Neuronal stem cell (in vitro differentiated cells): ENCODE measurements around the gene CRPPA.

Source experiments
- DNase-seq: peaks from one replicate; pipeline ENCODE4 v3.0.0-alpha.2; 2013; ENCODE audit warnings: low spot score
- H2AFZ ChIP-seq: one replicate; pipeline ENCODE4 v1.6.1; 2013; ENCODE audit warnings: mild to moderate bottlenecking, low read length, inconsistent platforms
- H2AK5ac ChIP-seq: 2 replicates; pipeline ENCODE4 v1.6.1; 2013; ENCODE audit warnings: low read depth, mild to moderate bottlenecking, inconsistent platforms, low read length, moderate library complexity, mixed read lengths
- H2BK120ac ChIP-seq: 2 replicates; pipeline ENCODE4 v1.6.1; 2013; ENCODE audit warnings: low read depth, mild to moderate bottlenecking, inconsistent platforms, low read length, moderate library complexity, mixed read lengths
- H2BK12ac ChIP-seq: one replicate; pipeline ENCODE4 v1.6.1; 2013; ENCODE audit warnings: low read length, inconsistent platforms
- H2BK15ac ChIP-seq: 2 replicates; pipeline ENCODE4 v1.6.1; 2013; ENCODE audit warnings: mild to moderate bottlenecking, low read length, inconsistent platforms, mixed read lengths
- H2BK5ac ChIP-seq: one replicate; pipeline ENCODE4 v1.6.1; 2013; ENCODE audit warnings: inconsistent platforms, mild to moderate bottlenecking, low read length, moderate library complexity
- H3K14ac ChIP-seq: one replicate; pipeline ENCODE4 v1.6.1; 2013; ENCODE audit warnings: low read length, inconsistent platforms
- H3K18ac ChIP-seq: 2 replicates; pipeline ENCODE4 v1.6.1; 2013; ENCODE audit warnings: low read length, inconsistent platforms
- H3K23ac ChIP-seq: 2 replicates; pipeline ENCODE4 v1.6.1; 2013; ENCODE audit warnings: low read depth, mild to moderate bottlenecking, mixed read lengths, low read length, inconsistent platforms; ENCODE audit not compliant: poor library complexity
- H3K27ac ChIP-seq: replicated peaks from 3 replicates; pipeline ENCODE4 v1.5.1; 2013; ENCODE audit warnings: low read length, inconsistent platforms
- H3K27me3 ChIP-seq, 3 experiments: 2 replicates each; pipeline ENCODE4 v1.6.1; 2013; ENCODE audit warnings: low read length in 3 of 3, mild to moderate bottlenecking in 2 of 3, inconsistent platforms in 1 of 3, low read depth in 1 of 3, mixed read lengths in 1 of 3, moderate library complexity in 1 of 3; ENCODE audit not compliant: control insufficient read depth in 3 of 3, insufficient read depth in 3 of 3
- H3K36me3 ChIP-seq, 2 donors: replicated peaks in 1 of 2; 2 replicates each; pipeline ENCODE4 v1.6.1; 2013; ENCODE audit warnings: low read length in 2 of 2; ENCODE audit not compliant: control insufficient read depth in 2 of 2, insufficient read depth in 2 of 2
- H3K4ac ChIP-seq: 2 replicates; pipeline ENCODE4 v1.6.1; 2013; ENCODE audit warnings: inconsistent platforms, mild to moderate bottlenecking, low read length, moderate library complexity
- H3K4me1 ChIP-seq, 2 donors: 1 replicate in 1 of 2; 2 replicates in 1 of 2; pipeline ENCODE4 v1.6.1; 2013; ENCODE audit warnings: low read length in 2 of 2, low read depth in 1 of 2; ENCODE audit not compliant: control insufficient read depth in 2 of 2, insufficient read depth in 1 of 2
- H3K4me2 ChIP-seq: one replicate; pipeline ENCODE4 v1.6.1; 2013; ENCODE audit warnings: mild to moderate bottlenecking, low read length, inconsistent platforms; ENCODE audit not compliant: insufficient read depth, poor library complexity, severe bottlenecking
- H3K4me3 ChIP-seq, 2 donors: 2 replicates each; pipeline ENCODE4 v1.5.1; 2013; ENCODE audit warnings: low read length in 2 of 2, mild to moderate bottlenecking in 2 of 2, inconsistent platforms in 1 of 2, moderate library complexity in 1 of 2
- H3K79me1 ChIP-seq: one replicate; pipeline ENCODE4 v1.6.1; 2013; ENCODE audit warnings: low read depth, mild to moderate bottlenecking, inconsistent platforms, low read length, moderate library complexity
- H3K9ac ChIP-seq: one replicate; pipeline ENCODE4 v1.6.1; 2013; ENCODE audit warnings: mild to moderate bottlenecking, low read depth, low read length, inconsistent platforms; ENCODE audit not compliant: poor library complexity
- H3K9me3 ChIP-seq, 2 donors: replicated peaks in 1 of 2; 2 replicates each; pipeline versions ENCODE3 to v1.6.1; 2013; ENCODE audit warnings: low read length in 2 of 2, mild to moderate bottlenecking in 2 of 2, inconsistent platforms in 1 of 2, low read depth in 1 of 2, mixed read lengths in 1 of 2, moderate library complexity in 1 of 2; ENCODE audit not compliant: control insufficient read depth in 2 of 2, insufficient read depth in 1 of 2
- H4K8ac ChIP-seq: one replicate; pipeline ENCODE4 v1.6.1; 2013; ENCODE audit warnings: low read depth, mild to moderate bottlenecking, inconsistent platforms, low read length, moderate library complexity
- H4K91ac ChIP-seq: one replicate; pipeline ENCODE4 v1.6.1; 2013; ENCODE audit warnings: low read length, low read depth, mild to moderate bottlenecking, inconsistent platforms; ENCODE audit not compliant: poor library complexity
- WGBS, 2 donors: extraction: QIAGEN DNeasy Blood & Tissue Kit; methylation state at CpG; one replicate each; pipeline ENCODE4 v1.1.7; 2013; ENCODE audit warnings: missing lambda C conversion rate in 2 of 2, mixed read lengths in 1 of 2; ENCODE audit not compliant: insufficient read length in 2 of 2, insufficient replicate concordance in 1 of 2; ENCODE audit errors: extremely low coverage in 2 of 2; 5-methylcytosine and 5-hydroxymethylcytosine counted together

Gene CRPPA

GRCh38 chr7:16432425-16432731 lies 11.0 kb upstream of the CRPPA start:
- H3K4me1 ChIP-seq: peaks cover 5 to 6% of the 10 kb centered on the region in 2 donors
- H3K4me2 ChIP-seq: no peak overlapping the region
- no peak overlapping the region for H3K9ac ChIP-seq
- H2BK120ac ChIP-seq: no peak overlapping the region
- no peaks in the 10 kb centered on the region for H3K79me1 ChIP-seq
- no peak overlapping the region for H3K27ac ChIP-seq
- no peak overlapping the region for H4K91ac ChIP-seq
- DNase-seq: no peak
- WGBS, 2 donors: no CpG with 5 or more reads among the region's 1 CpG
- H3K14ac ChIP-seq: no peak overlapping the region
- no peak overlapping the region for H4K8ac ChIP-seq
- H3K36me3 ChIP-seq: no peaks in the 10 kb centered on the region
- no peak overlapping the region for H3K4me3 ChIP-seq
- H3K4ac ChIP-seq: no peak overlapping the region
- no peak overlapping the region for H2BK15ac ChIP-seq
- H3K23ac ChIP-seq: no peak overlapping the region
- no peaks in the 10 kb centered on the region for H3K9me3 ChIP-seq
- H2BK5ac ChIP-seq: no peak overlapping the region
- no peak overlapping the region for H2AK5ac ChIP-seq
- no peak overlapping the region for H2BK12ac ChIP-seq
- H2AFZ ChIP-seq: no peak overlapping the region
- H3K18ac ChIP-seq: no peak overlapping the region
- H3K27me3 ChIP-seq: no peaks in the 10 kb centered on the region

- Histone ChIP-seq H4K8ac (no peak overlapping the region), H2BK120ac (no peak overlapping the region), H3K4ac (no peak overlapping the region), H3K18ac (no peak overlapping the region), H3K79me1 (no peaks in the 10 kb centered on the region), H2BK12ac (no peak overlapping the region), H2AFZ (no peak overlapping the region), H3K4me1 (peaks cover 5% of the 10 kb centered on the region in 2 donors), H3K23ac (no peak overlapping the region), H4K91ac (no peak overlapping the region), H3K36me3 (no peaks in the 10 kb centered on the region), H3K14ac (no peak overlapping the region), H3K9ac (no peak overlapping the region), H3K27me3 (no peaks in the 10 kb centered on the region), H2BK15ac (no peak overlapping the region), H3K4me2 (no peak overlapping the region), H3K9me3 (no peaks in the 10 kb centered on the region), H2AK5ac (no peak overlapping the region), H3K27ac (no peak overlapping the region), H2BK5ac (no peak overlapping the region), H3K4me3 (no peak overlapping the region)
- no CpG with 5 or more reads among the region's 2 CpGs for WGBS, 2 donors
- no peak for DNase-seq
These were observed 10.5 kb upstream of the CRPPA start for GRCh38 chr7:16431646-16432424.

- Histone ChIP-seq H4K8ac (no peak overlapping the region), H3K4me1 (peaks cover 5% of the 10 kb centered on the region in 2 donors), H3K9ac (no peak overlapping the region), H3K4ac (no peak overlapping the region), H3K9me3 (no peaks in the 10 kb centered on the region), H3K27ac (no peak overlapping the region), H3K36me3 (no peaks in the 10 kb centered on the region), H2BK120ac (no peak overlapping the region), H2BK12ac (no peak overlapping the region), H3K14ac (no peak overlapping the region), H3K18ac (no peak overlapping the region), H4K91ac (no peak overlapping the region), H2BK5ac (no peak overlapping the region), H3K27me3 (no peaks in the 10 kb centered on the region), H3K79me1 (no peaks in the 10 kb centered on the region), H2AFZ (no peak overlapping the region), H3K23ac (no peak overlapping the region), H3K4me3 (no peak overlapping the region), H2BK15ac (no peak overlapping the region), H3K4me2 (no peak overlapping the region), H2AK5ac (no peak overlapping the region)
- DNase-seq: no peak
- WGBS, 2 donors: no CpG with 5 or more reads among the region's 3 CpGs
These were observed 8.8 kb upstream of the CRPPA start for GRCh38 chr7:16430133-16430532.

GRCh38 chr7:16428672-16429071 lies 7.3 kb upstream of the CRPPA start:
- H3K23ac ChIP-seq: no peak overlapping the region
- no peak overlapping the region for H3K4me3 ChIP-seq
- no peak overlapping the region for H3K27ac ChIP-seq
- WGBS, 2 donors: no CpG with 5 or more reads among the region's 2 CpGs
- H3K36me3 ChIP-seq: no peaks in the 10 kb centered on the region
- no peaks in the 10 kb centered on the region for H3K27me3 ChIP-seq
- no peaks in the 10 kb centered on the region for H3K79me1 ChIP-seq
- no peak overlapping the region for H3K4ac ChIP-seq
- no peak overlapping the region for H2AK5ac ChIP-seq
- H2BK5ac ChIP-seq: no peak overlapping the region
- no peak overlapping the region for H3K9ac ChIP-seq
- H3K4me1 ChIP-seq: peaks cover 5% of the 10 kb centered on the region in 2 donors
- H2BK12ac ChIP-seq: no peak overlapping the region
- no peak overlapping the region for H3K4me2 ChIP-seq
- H2BK15ac ChIP-seq: no peak overlapping the region
- H3K14ac ChIP-seq: no peak overlapping the region
- H4K91ac ChIP-seq: no peak overlapping the region
- H3K9me3 ChIP-seq: no peaks in the 10 kb centered on the region
- no peak overlapping the region for H3K18ac ChIP-seq
- no peak overlapping the region for H2BK120ac ChIP-seq
- no peak overlapping the region for H2AFZ ChIP-seq
- no peak for DNase-seq
- H4K8ac ChIP-seq: no peak overlapping the region
